T-helper 22 cell (primary cell): ENCODE results near the gene AP4B1.

Source experiments
- DNase-seq: peaks from one replicate; pipeline ENCODE4 v3.0.0-alpha.2; 2020; ENCODE audit warnings: low read depth

Gene AP4B1

GRCh38 chr1:113895098-113895497 is 9.5 kb downstream of the AP4B1 start:
- DNase-seq = no peak

DNA sequence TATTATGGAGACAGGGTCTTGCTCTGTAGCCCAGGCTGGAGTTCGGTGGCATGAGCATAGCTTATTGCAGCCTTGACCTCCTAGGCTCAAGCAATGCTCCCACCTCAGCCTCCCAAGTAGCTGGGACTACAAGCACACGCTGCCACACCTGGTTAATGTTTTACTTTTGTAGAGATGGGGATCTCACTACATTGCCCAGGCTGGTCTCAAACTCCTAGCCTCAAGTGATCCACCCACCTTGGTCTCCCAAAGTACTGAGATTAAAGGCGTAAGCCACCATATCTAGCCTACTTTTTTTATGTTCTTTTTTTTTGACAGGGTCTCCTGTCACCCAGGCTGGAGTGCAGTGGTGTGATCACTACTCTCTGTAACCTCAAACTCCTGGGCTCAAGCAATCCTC is 11.3 kb downstream of the AP4B1 start:
- no peak for DNase-seq

DNA sequence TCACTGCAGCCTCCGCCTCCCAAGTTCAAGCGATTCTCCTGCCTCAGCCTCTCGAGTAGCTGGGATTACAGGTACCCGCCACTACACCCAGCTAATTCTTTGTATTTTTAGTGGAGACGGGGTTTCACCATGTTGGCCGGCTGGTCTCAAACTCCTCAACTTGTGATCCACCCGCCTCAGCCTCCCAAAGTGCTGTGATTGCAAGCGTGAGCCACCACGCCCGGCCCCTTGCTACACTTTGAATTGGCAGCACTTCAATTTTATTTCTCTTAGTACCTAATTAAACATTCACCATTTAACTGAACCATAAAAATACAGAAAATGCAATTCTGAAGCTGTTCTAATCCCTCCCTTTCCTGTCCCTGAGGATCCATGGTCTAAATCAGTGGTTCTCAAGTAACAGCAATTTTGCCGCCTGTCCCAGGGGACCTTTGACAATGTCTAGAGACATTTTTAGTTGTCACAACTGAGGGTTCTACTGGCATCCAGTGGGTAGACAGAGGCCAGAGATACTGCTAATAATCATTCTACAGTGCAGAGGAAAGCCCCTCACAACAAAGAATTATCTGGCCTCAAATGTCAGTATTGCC is 12.9 kb downstream of the AP4B1 start:
- DNase-seq = no peak

GRCh38 chr1:113890816-113891215 is 13.8 kb downstream of the AP4B1 start:
- DNase-seq = no peak

DNA sequence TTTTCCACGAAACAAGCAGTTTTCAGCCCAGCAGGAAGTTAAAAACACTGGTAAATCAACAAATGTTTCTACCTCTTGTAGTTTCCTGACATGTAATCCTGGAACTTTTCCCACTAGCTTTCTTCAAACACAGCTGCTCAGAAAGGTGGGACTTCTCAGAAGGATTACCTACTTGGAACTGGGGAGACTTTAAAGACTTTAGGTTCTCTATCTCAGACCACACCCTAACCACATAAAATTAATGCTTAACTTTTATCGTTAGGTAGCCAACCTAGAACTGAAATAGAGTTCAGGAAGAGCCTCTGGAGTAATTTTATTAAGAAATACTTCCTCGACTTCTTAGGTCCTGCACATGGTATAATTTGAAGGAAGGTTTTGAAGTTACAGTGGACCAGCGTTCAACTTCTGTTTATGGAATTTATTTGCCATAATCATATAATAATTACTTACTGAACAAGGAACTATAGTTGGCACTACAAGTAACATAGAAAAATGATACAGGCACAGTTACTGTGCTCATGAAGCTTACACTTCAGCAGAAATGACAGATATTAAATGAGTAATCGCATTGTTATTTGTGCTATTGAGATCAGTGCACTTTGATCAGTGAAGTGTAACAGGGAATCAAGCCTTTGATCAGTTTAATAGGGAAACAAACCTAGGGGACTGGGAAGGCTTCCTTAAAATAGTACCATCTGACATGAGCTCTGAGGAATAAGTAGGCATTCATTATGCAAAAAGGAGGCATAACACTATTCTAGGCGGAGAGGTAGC is 17.0 kb downstream of the AP4B1 start, which contains the start of gene BCL2L15:
BCL2L15 (minus strand) TSS at position 180 of the 774 bp plus-strand sequence. CDS start 206 bp downstream, outside the sequence.
- DNase-seq = no peak

- DNase-seq = no peak
Observed at GRCh38 chr1:113886417-113887401, 17.9 kb downstream of the AP4B1 start.

DNA sequence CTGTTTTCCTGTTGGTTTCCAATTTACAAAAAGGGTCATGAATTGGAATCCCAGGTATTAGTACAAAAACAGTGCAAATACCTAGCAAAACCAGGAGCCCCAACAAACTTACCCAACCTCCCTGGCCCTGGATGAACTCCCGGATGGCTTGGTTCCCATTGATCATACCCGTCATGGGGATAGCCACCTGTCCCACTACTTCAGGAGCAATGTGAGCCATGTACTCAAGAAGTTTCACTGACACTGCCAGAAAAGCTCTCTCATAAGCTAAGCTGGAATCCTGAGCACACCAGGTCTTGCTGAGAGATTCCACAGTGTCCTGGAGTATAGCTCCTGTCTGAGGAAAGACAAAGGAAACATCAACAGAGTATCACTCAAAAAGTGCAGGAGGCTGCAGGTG is 22.9 kb downstream of the AP4B1 start:
- no peak for DNase-seq

DNA sequence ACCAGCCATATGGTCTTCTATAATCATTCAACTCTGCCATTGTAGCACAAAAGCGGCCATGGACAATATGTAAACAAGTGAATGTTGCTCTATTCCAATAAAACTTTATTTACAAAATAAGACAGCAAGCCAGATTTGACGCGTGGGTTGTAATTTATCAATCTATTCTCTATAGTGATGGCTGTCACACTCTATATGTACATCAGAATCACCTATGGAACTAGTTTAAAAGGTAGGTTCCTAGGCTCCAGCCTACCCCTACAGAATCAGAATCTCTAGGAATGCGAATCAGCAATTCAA is 24.9 kb downstream of the AP4B1 start:
- no peak for DNase-seq

GRCh38 chr1:113876176-113876575 is 28.4 kb downstream of the AP4B1 start:
- DNase-seq = no peak

DNA sequence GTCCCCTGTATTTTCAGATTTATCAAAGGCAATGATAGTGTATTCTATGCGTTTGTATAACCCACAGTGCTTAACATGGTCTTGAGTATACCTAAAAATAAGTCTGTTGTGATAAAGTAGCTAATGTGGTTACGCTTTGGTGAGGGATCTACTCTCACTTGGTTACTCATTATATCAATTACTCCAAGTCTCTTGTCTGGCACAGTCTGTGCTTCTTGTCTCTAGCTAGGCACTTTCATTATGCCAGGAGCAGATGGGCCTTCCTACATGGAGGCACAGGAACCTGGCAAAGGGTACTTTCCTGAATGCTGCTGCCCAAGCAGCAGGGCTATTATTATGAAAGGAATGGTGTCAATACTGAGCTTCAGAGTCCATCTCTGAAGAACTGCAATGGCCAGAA is 28.9 kb downstream of the AP4B1 start:
- no peak for DNase-seq

GRCh38 chr1:113874012-113874879 is 30.4 kb downstream of the AP4B1 start:
- DNase-seq = no peak

DNA sequence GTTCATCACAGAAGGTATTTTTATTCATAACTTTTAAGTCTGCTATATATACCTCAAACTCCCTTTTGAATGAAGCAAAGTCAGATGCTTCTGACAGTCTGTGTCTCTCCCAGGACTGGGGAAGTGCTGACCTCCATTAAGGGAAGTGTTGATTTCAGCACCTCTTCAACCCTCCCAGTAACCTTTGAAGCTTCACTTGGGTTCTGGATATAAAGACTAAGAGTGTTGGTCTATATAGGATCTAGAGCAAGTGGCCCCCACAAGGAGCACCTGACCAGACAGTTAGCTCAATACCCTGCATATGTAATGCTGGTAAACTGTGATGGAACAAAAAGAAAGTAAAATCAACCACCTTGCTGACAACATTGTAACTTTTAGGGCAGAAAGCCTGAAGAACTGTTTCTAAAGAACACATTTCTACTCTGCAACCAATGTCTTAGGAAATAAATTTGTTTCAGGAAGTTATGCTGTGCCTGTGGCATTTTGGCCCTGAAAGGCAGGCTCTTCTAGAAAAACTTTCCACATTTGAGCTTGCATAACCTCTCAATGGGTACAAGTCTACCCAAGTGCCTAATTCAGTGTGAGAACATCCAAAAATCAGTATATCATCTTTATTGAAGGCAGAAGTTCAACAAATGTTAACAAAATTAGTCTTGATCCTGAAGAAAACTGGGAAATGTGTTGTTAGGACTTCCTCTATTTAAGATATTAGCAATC is 32.2 kb downstream of the AP4B1 start:
- no peak for DNase-seq

- DNase-seq = peak; percentile 79
Observed at GRCh38 chr1:113871597-113872113, 32.9 kb downstream of the AP4B1 start, which contains the start of gene PTPN22. Gene PTPN22 (minus strand): TSS chr1:113871712.

GRCh38 chr1:113870778-113871177 is 33.8 kb downstream of the AP4B1 start:
- DNase-seq = no peak

DNA sequence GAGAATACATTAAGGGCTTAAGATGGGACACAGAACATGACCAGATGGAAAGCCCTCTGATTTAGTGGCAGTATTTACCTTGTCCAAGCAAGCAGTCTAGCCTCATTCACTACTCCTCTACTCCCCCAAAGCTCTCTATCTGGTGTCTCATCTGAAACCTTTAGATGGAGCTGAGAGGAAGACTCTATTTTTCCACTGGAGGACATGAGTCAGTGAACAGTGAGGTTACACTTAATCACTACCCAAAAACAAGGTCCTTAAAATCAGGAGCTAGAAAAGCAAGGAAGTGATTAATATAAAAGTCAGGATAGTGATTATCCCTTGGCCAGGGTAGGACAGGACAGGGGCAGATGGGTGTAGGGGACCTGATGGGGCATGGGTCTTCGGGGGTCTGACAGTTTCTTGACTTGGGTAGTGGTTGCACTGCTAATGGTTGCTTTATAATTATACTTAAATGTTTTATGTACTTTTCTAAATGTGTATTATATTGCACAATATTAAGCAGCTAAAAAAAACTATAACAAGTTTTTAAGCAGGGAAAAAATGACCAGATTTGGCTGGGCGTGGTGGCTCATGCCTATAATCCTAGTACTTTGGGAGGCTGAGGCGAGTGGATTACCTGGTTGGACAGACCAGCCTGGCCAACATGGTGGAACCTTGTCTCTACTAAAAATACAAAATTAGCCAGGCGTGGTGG is 36.1 kb downstream of the AP4B1 start:
- DNase-seq = no peak

- DNase-seq = no peak
Observed at GRCh38 chr1:113861641-113862040, 43.0 kb downstream of the AP4B1 start.

DNA sequence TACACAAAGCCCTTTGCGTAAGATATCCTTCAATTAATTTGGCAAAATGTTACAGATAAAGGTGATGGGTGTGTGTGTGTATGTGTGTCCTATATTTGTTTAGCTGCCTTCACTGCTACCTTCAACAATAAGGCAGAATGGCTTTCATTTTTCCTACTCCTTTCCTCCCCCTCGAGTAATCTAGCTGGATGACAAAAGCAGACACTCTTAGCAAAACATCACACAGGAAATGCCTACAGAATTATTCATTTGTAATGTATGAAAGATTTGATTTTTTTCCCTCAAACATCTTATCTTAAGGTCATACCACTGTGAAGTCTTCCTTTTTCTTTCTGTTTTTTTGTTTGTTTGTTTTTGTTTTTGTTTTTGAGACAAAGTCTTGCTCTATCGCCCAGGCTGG is 43.7 kb downstream of the AP4B1 start:
- no peak for DNase-seq

DNA sequence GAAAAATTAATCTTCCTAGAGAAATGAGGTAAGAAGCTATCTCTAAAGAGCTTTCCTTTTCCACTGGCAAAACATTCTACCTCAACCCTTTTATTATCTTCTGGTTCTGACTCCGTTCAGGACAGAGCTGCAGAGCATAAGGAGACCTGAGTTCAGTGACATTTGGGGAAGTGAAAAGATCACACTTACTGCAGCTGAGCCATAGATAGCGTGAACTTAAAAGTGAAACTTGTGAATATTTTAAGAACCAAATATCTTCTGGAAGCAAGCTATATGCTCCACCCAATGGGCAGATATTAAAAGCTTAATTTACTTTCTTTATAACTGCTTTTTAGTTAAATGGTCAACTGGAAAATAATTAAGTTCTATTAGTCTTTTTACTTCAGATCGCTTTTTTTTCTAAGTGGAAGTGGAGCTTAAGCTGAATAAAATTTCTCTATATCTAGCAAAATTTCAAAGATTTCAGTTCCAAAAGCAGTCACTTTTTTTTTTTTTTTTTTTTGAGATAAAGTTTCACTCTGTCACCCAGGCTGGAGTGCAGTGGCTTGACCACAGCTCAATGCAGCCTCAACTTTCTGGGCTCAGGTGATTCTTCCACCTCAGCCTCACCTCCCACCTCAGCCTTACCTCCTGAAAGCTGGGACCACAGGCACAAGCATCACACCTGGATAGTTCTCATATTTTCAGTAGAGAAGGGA is 45.0 kb downstream of the AP4B1 start:
- no peak for DNase-seq

GRCh38 chr1:113858982-113859381 is 45.6 kb downstream of the AP4B1 start:
- DNase-seq = no peak

GRCh38 chr1:113858418-113858817 is 46.2 kb downstream of the AP4B1 start:
- no peak for DNase-seq
